ENCODE measurements around the gene HPD.
"Not testable (repeated sequence)": the region's sequence is repeated elsewhere in the genome, so short reads cannot be mapped to it uniquely, and the experiment has no call there.

Gene HPD

GRCh38 chr12:121797937-121798786 lies 60.5 kb downstream of the HPD start:
- DNase-seq (ENCODE audit: low spot score): peak; percentile 74

DNA sequence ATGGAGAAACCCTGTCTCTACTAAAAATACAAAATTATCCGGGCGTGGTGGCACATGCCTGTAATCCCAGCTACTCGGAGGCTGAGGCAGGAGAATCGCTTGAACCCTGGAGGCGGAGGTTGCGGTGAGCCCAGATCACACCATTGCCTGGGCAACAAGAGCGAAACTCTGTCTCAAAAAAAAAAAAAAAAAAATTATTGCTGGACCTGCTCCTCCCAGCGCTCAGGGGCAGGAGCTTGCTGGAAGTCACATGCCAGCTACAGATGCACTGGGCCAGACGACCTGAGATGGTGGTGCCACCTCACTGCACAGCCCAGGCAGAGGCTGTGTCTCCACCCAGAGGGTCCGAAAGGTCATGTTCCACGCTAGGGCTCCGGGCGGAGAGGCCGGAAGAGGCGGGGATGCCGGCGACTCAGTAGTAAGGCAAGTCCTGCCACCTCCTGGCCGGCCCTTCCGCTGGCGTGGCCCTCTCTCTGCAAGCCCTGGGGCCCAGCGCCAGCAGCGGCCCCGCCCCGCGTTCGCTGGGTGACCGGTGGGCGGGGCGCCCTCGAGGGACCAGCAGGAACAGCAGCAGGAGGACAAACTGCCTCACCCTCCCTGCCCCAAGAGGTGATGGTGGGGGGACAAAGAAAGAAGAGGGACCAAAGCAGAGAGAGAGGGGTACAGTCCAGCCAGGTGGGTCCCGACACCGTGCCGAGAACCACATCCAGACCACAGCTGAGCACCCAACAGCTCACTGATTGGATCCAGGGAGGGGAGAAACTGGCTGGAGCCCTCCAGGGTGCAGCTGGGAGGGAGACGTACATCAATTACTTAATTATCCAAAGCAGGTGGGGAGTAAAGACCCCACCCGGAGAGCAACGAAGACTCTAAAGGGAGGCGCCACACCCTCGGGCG lies 61.6 kb downstream of the HPD start:
- DNase-seq (ENCODE audit: low spot score): peak; percentile 85

GRCh38 chr12:121795034-121795968 lies 63.4 kb downstream of the HPD start:
- peak; percentile 83 for DNase-seq (ENCODE audit: low spot score)

GRCh38 chr12:121794534-121795033 lies 64.1 kb downstream of the HPD start:
- DNase-seq (ENCODE audit: low spot score): no peak

DNA sequence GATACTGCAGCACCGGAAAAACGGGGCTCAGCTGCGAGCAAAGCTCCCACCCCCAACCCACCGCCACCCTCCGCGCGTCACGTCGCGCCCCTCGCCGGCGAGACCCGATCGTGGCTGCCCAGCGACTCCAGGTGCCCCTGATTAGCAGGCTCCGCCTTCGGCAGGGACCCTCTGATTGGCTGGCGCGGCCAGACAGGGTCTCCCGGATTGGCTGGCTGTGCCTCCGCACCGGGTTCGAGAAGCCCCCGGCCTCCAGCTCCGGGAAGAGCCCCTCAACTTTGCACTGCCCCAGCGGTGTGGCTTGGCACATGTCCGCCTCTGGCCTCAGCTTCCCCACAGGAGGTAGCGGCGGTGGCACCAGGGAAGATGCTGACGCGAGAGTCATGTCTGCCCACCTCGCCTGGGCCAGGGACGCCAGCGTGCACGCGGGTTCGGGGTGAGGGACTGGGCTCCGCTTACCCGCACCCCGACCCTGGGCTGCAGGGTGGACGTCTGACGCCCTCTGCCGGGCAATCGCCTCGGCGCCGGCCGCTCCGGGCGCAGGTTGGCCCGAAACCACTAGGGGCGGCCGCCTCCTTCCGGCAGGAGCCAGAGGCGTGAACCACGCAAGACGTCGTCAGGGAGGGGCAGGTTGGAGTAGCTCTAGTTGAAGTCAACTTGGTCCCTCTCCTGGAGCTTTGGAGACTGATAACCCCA lies 64.7 kb downstream of the HPD start:
- peak; percentile 77 for DNase-seq (ENCODE audit: low spot score)

GRCh38 chr12:121793440-121793837 lies 65.2 kb downstream of the HPD start, which contains the start of gene RHOF:
RHOF (minus strand) TSS chr12:121793688; CDS start chr12:121793633, 55 bp downstream.
- no peak for DNase-seq (ENCODE audit: low spot score)

DNA sequence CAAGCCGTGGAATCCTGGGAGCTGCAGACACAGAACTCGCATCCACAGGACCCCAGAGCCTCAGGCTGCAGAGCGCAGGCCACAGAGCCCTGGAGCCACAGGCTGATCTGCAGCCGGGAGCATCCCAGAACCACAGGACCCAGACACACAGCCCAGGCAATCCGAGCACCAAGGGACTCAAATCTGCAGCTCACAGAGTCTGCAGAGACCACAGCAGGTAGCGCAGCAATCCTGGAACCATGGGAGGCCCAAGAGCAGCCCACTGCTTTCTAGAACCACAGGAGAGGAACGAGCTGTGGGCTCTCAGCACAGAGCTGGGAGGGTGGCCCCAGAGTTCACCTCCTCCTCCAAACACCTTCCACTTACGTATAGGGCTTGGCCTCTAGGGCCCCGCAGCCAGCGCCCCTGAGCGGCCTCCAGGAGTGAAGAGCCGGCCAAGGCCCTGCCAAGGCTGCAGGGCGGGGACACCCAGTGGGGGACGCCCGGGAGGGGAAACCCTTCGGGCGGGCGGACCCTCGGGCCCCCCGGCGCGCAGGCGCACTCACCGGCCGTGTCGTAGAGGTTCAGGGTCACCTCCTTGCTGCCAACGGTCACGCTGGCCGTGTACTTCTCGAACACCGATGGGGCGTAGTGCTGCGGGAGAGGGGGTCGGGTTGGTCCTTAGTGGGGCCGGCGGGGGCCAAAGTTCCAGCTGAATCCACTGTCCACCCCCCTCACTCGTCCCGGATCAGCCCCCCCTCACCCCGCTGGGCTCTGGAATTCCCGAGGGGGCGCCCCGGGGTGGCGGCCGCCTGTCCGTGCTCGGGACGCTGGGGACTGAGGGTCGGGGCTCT lies 65.8 kb downstream of the HPD start:
- no peak for DNase-seq (ENCODE audit: low spot score)

DNA sequence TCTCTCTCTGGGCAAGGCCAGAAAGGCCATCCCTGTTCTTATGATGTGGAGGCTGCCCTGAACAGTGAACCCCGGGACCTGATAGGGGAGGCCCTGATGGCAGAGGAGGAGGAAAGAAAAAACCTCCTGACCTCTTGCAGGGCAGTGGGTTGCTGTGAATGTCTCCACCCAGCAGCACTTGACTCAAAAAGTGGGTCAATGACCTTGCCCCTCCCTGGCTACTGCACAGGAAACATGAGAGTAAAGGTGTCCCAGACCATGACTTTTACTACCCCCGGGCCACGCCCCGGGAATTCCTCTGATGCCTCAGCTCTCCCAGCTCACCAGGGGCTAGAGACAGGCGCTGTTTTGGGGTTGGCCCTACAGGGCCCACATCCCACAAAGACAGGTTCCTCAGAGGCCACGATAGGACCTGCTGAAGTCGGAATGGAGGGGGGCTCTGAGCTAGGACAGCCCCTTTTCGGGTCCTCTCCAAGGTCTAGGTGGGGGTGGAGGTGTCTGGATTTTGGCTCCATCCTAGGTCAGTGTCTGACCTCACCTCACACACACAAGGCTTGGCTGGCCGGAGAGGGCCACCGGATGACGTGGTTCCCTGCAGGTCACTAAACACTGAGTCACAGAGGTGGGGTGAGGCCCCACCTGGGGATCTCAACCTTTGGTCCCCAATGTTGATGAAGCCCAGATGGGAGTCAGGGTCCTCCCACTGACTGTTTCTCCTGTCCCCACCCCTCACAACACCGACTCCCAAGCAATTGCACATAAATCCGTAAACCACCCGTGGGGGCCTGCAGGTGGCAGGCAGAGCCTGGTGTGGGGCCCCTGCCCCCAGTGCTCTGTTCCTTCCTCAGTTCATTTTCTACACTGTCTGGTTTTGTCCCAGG lies 66.7 kb downstream of the HPD start:
- no peak for DNase-seq (ENCODE audit: low spot score)

GRCh38 chr12:121790785-121791184 lies 67.9 kb downstream of the HPD start:
- DNase-seq (ENCODE audit: low spot score): not testable (repeated sequence)

DNA sequence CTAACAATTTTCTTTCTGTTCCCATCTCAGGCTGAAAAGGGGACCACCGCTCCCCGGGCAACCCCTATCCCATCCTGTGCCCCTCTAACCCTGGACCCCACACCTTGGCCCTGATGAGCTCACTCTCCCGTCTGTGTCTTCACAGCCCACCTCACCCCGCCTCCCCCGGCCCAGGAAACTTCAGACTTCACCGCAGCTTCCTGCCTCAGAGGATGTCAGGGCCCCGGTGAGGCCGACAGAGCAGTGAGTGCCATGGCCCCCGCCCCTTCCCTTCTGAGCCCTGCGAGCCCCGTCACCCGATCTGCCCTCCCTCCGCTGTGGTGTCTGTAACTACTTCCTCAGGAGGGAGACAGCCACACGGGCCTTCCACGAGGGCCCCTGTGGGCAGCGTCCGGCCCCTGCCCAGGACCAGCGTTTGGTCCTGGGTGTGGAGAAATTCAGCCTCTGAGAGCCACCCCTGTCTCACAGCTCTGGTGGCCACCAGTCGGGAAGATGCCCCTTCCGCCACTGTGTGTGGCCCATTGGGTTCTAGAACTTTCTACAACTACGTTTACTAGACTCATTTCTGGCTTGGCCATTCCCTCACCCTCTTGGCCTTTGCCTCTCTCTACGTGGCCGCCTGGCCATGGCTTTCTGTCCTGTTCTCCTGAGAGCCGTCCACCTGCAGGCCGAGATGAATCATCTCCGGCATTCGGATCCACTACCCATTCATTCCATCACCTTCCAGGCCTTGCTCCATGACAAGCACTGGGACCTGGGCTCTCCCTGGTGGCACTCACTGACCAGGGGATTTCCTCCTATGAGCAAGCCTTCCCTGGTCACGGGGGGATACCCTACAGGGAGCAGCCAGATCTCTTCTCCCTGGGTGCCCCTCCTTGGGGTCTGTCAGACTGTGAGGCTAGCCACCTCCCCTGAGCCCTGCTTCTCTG lies 68.6 kb downstream of the HPD start:
- no peak for DNase-seq (ENCODE audit: low spot score)
